Measurements from ENCODE around the gene PAX2.

GRCh38 chr10:100781145-100781665 is 35.8 kb downstream of the PAX2 start:
- TF ChIP-seq CTCF (IDR thresholded peaks at IDR 0.05; ENCODE audit: insufficient read depth, low read depth, low read length) (no peak), EZH2 (IDR thresholded peaks at IDR 0.05; ENCODE audit: insufficient read depth, low read length) (no peak)

Measured in astrocyte (in vitro differentiated cells and primary cell).